Activated T-cell treated with anti-CD3 and anti-CD28 coated beads, Interleukin-2, amount 50 U/mL, for 1 hour (primary cell): Measurements from ENCODE around the gene COLEC12.

Experiments used
- DNase-seq: peaks from one replicate; pipeline ENCODE4 v3.0.0-alpha.2; 2020

The COLEC12 gene

DNA sequence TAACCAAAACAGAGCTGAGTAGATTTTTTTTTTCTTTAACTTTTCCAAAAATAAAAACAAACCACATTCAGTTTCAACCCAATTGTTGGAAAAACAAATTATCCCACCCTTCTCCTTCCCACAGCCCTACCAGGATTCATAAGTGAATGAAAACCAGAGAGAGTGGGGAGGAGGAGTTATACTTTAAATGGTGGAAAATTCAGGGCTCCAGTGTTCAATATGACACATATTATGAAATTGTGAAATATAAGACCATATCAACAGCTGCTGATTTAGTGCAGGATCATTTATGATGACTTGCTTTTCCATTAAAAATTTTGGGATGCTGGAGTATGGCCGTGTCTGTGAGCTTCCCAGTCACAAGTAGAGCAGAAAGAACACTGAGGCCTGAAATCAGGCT, 26.7 kb downstream of the COLEC12 start:
- DNase-seq, result no peak

GRCh38 chr18:471716-472115, 28.8 kb downstream of the COLEC12 start:
- no peak for DNase-seq

DNA sequence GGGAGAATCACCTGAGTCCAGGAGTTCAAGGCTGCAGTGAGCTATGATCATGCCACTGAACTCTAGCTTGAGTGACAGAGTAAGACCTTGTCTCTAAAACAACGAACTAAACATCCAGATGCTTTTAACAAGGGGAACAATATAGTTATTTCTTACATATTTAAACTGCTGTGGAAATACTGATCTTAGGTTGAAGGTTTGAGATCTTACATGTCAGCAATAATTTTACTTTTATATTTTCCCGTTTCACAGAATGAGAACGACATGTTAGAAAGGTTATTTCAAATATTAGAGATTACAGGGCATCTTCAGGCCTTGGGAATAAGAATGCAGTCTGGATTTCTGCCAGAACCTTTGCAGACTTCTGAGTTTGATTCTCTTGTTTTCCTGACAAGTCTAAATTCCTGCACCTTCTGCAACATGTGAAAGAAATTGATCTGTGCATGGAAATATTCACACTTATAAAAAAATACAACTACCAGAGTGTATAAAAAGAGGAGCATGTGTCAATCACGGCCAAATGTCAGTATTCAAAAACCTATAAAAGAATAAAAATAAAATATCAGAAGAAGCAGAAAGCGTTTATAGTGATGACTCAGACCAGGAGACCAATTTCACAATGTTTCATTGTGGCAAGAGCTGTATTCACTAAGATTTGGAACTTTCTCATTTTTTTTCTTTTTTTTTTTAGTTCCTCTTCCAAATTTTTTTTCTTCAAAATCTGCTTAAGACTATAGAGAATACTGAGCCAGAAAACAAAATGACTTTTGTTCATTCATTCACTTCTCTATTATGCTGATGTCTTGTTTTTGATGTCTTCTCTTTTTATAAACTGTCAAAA, 29.6 kb downstream of the COLEC12 start:
- no peak for DNase-seq

GRCh38 chr18:468955-469790, 31.3 kb downstream of the COLEC12 start:
- DNase-seq, result no peak

DNA sequence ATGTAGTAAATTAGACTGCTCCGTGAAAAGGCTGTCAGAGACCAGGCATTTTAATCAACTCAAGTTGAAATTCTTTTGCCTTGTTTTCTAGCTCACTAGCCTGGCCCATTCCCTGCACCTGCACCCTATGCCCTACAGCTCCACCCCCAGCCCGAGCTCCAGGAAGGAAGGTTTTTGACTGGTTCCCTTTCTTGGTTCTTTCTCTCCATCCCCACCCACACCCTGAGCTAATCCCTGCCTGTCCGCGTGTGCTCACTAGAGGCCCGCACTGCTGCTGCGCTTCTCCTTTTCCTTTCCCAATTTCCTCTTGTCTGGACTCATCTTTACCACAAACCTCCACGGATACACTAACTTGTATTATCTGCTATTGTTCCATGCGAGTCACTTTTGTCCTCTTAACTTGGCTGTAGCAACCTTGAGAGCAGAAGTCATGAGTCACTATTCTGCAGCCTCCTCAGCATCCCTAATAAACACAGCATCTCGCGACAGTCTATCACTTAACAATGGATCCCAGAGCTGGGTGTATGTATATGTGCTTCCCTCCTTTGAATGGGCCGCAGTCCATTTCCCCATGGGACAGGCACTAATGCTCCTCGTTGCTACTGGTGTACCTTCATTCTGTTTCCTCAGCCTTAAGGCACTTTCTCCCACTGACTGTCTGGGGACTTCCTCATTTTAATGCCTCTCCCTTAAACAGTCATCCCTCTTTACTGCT, 36.5 kb downstream of the COLEC12 start:
- DNase-seq, result no peak

DNA sequence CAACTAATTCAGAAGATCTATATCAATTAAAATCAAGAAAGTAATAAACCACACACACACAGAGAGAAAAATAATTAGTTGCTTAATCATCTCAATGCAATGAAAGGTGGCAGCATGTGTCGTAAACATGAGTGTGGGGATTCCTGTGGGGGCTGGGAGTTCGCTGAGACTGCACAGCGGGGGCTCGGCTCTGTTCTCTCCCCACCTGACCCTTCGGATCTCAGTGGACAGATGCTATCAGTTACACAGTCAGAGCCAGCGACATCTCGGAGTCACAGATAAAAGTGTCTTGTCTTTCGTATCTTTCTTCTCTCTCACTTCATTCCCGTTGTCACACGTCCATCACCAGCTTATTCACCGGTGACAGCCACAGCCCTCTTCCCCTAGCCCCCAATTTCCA, 37.1 kb downstream of the COLEC12 start:
- DNase-seq, result no peak

- DNase-seq, result no peak
Measured at GRCh38 chr18:461762-462161, 38.7 kb downstream of the COLEC12 start.

DNA sequence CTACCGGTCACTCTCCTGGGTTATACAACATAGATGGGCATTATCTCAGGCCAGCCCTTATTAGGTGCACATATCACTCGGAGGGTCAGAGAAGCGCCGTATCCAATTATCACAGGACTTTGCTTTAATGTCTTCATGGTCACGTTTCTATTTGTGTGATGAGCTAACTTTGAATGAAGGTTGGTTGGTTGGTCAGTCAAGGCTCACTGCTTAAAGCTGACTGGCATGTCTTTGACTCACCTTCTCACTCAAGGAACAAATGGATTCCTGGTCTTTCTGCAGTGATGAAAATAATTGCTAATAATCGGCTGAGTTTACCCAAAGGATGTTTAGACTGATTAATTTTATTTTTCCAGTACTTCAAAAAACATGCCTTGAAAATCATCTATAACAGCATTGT, 39.7 kb downstream of the COLEC12 start:
- DNase-seq, result no peak

GRCh38 chr18:459814-460593, 40.5 kb downstream of the COLEC12 start:
- DNase-seq, result no peak

GRCh38 chr18:457521-458412, 42.7 kb downstream of the COLEC12 start:
- DNase-seq, result no peak

GRCh38 chr18:457140-457519, 43.4 kb downstream of the COLEC12 start:
- DNase-seq, result no peak

DNA sequence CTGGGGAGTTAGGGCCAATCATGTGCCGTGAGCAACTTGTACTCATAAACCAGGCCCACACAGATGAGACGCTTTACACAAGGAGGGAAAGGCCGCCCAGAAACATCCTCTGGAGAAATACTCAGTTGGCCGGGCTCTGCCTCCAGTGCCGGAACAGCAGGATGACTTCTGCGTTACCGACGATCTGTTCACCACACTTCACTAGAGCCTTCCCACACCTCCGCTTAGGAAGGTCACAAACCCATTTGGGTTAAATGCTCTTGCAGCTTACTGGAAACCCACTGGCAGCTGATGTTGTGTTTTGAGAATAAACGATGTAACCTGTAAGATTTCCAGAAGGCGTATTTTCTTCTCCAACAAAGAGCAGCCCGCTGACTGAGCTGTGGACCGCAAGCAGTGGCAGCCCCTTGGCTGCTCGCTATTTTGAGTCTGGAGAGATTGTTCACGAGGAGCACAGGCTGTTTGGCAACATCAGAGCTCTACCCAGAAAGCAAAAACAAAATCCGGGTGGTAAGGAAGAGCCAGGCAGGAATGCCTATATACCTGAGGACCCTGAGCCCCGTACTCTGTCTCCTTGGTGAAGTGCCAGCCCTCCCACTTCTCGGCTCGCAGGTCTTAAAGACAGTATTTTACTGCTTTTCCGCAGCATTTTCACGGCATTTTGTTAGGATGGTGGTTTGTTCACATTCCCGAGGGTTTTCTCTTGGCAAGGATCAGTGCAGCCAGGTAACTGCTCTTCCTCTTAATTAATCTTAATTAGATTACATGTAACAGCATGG, 44.0 kb downstream of the COLEC12 start:
- no peak for DNase-seq

DNA sequence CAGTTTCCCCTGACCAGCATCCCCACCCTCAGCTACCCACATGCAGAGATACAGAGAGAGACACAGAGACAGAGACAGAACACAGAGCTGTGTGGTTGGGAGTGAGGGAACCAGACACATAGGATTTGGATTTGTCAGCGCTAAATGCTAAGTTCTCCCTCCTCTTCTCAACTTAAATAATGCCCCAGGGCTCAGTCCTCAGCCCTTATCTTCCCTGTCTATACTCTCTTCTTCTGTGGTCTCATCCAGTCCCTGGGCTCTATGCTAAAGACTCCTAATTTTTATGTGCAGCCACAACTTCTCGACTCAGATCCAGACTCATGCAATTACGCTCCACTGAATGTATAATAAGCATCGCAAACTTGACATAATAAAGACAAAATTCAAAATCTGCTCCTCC, 47.1 kb downstream of the COLEC12 start:
- no peak for DNase-seq

DNA sequence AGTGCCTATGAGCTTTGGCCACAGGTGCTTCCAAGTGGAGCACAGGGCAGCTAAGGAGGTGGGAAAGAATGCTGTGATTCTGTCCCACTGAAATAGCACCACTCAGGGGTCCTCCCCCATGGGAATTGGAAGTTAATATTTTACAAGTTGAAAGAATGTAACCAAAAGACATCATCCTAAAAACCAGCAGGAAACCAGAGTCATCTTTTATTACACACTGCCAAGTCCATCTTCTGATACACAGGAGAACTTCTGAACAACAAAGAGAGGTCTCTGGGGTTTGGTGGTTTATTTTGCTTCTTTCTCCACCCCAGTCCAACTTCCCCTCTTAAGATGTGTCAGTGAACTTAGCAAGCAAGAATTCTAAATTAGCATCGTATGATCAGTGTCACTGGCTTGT, 47.7 kb downstream of the COLEC12 start:
- no peak for DNase-seq

DNA sequence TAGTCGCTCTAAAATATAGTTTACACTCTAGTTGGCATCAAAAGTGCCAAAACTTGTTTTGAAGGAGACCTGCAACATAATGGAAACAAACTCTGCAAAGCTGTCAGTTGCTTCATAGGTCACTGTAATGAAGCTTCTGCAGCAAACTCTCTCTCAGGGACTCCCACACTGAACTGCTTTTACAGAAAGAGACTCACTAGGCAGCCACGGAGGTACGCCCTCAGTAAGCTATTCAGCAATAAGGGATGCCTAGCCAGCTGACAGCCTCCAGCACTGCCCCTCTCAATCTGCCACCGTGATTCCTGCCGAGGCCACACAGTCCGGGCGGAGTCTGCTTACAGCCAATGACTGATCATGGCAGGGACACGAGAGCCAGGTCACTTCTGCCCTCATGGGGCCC, 51.1 kb downstream of the COLEC12 start:
- no peak for DNase-seq

DNA sequence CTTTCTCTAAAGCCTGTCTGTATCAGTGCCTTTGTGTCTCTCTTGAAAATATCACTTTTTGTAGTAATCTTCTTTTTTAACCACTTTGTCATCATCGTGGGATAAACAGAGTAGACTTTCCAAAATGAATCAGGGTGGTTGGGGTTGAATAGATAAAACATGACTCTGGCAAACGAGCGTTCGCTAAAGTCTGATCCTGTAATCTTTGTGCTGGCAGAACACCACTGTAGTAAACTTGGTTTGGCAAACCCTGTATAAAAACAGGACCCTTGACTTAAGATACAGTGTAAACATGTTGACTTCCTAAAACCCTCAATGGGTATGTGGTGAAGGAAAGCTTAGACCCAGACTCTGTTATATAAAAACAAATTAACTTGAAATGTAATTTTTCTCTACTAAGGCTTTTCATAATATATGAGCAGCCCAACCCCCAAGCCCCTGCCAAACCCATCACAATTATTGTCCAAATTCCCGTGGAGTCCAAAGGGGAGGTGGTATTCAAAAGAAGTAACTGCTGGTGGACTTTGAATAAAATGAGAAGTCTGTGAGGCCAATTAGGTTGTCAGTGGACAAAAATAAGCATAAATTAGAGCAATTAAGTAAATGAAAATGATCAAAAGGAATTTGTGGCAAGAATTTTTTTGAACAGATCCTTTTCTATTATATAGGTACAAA, 52.2 kb downstream of the COLEC12 start:
- DNase-seq, result no peak

DNA sequence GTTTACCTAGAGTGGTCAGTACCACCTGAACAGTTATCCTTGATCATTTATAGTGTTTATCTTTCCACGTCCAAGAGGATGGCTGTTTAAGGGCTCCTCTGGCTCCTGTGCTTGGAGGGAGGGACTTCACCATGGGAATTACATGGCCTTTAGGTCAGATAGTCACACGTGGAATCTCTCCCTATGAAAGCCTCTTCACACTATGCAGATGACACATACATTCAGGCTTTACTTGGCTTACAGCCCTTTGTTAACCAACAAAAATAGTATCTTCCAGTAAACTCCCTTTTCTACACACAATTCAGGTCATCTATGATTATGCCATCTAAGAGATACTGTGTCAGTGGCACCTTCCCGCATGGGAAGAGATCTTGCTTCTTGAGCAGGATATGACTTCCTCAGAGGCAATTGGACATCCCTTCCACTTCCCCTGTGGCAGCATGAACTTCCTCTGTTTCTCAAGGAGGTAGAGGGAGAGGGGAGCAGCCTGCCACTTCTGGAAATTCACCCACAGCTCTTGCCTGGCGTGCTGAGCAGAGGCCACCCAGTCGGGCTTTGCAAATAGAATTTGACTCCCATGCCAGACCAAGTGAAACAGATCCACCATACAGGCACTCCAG, 53.5 kb downstream of the COLEC12 start:
- DNase-seq, result no peak

DNA sequence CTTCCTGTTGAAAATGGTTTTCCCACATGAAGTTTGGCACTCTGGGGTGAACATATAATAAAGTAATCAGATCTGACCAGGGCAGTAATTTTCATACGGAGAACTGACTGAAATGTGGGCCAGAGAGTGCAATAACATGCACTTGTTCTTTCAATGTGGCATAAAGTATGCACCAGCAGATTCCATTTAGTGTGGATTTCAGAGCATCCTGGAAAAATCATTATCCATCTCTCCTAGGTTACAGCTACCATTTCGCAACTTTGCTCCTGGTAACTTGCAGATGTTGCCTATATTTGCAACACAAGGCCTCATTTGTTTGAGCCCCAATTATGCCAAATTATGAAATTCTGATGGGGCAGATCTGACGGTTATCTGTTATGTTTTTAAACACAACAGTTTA, 55.4 kb downstream of the COLEC12 start:
- DNase-seq, result no peak

DNA sequence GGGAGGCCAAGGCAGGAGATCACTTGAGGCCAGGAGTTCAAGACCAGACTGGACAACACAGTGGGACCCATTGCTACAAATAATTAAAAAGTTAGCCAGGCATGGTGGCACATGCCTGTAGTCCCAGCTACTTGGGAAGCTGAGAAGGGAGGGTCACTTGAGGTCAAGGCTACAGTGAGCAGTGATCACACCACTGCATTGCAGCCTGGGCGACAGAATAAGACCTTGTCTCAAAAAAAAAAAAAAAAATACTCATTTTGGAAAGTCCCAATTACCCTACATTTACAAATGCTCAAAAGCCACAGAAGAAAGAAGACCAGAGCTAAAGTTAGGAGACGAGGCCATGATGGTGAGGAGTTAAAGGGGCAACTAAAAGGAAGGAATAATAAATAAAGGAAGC, 61.9 kb downstream of the COLEC12 start:
- no peak for DNase-seq

DNA sequence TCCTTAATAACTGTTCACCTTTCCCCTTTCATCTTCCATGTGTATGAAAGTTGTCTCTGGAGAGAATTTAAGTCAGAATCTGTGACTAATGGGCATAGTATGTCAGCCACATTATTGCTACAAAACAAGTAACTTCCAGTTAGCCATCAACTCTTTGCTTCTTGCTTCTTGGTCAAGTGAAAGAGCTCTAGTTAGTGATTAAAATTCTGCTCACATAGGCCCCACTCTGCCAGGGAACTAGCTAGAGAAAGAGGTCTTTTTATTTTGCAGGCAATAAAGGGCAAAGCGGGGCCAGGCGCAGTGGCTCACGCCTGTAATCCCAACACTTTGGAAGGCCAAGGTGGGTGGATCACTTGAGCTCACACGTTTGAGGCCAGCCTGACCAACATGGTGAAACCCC, 64.6 kb downstream of the COLEC12 start:
- DNase-seq, result no peak
